ENCODE results near the gene ASTN2. TPM values are rescaled to one million over a fixed set of nuclear protein-coding genes. Genes with fewer than 3 reads are reported as not detected.

Gene ASTN2
- total RNA-seq, 5 donors from 2014 or later (not counting 1 experiment from before 2014, with no cell fraction given), result 3.7 to 4.8 (median 4.4) TPM

DNA sequence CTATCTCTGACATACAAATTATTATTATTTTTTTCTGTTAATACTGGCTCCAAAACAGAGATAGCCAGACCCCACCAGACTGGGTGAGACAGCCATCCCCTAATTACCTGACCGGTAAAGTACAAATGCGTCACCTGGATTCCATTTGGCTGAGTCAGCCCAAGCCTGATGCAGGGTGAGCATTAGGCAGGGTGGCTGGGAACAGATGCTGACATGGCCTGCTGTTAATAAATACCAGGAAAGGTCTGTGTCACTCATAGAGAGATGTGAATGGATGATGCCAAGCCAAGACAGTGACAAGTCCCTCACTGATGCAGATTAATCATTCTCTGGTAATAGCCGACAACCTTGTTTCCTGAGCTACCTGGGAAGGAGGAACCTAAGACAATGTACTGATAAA is 544.3 kb downstream of the ASTN2 start:
- Mint-ChIP-seq H3K36me3 (no peaks in the 10 kb centered on the region), H3K27me3 (peaks cover 0 to 6% of the 10 kb centered on the region in 2 donors), H3K4me1 (no peaks in the 10 kb centered on the region), H3K27ac (no peak overlapping the region), H3K9me3 (peaks cover 0 to 8% (median 6%) of the 10 kb centered on the region in 3 donors), H3K4me3 (no peak overlapping the region)
- DNase-seq (no peak), ATAC-seq (replicated peaks in 1 of 4) (no peak)
- H3K9me3 ChIP-seq, result no peaks in the 10 kb centered on the region
- H3K27ac ChIP-seq (ENCODE audit: low read length), result no peak overlapping the region
- ChIA-PET POLR2A (no interaction called here), CTCF (no interaction called here)
- no peak overlapping the region for H3K4me3 ChIP-seq (ENCODE audit: control insufficient read depth in 1 of 2, extremely low read depth in 1 of 2, low read length in 1 of 2)
- H3K36me3 ChIP-seq (ENCODE audit: control insufficient read depth in 2 of 2, extremely low read depth in 1 of 2, insufficient read depth in 1 of 2, low read length in 1 of 2), result no peaks in the 10 kb centered on the region
- WGBS (ENCODE audit: insufficient coverage), result 90% methylated on average over 1 of the region's 3 CpGs
- H3K27me3 ChIP-seq (replicated peaks in 1 of 2; ENCODE audit: control insufficient read depth in 2 of 2, extremely low read depth in 1 of 2, insufficient read depth in 2 of 2, low read length in 1 of 2), result peaks cover 0 to 2% of the 10 kb centered on the region in 2 experiments
- no peaks in the 10 kb centered on the region for H3K4me1 ChIP-seq (ENCODE audit: control insufficient read depth in 1 of 2, extremely low read depth in 1 of 2, insufficient read depth in 2 of 2, low read length in 2 of 2)

GRCh38 chr9:116868201-116868600 is 546.7 kb downstream of the ASTN2 start:
- 100% methylated on average over 1 of the region's 3 CpGs for whole genome bisulfite sequencing (ENCODE audit: insufficient coverage)
- Mint-ChIP-seq H3K27me3 (peaks cover 3 to 13% of the 10 kb centered on the region in 2 donors), H3K27ac (no peak overlapping the region), H3K4me3 (no peak overlapping the region), H3K9me3 (peaks cover 0 to 6% (median 4%) of the 10 kb centered on the region in 3 donors), H3K4me1 (no peaks in the 10 kb centered on the region), H3K36me3 (no peaks in the 10 kb centered on the region)
- Histone ChIP-seq H3K36me3 (ENCODE audit: control insufficient read depth in 2 of 2, extremely low read depth in 1 of 2, insufficient read depth in 1 of 2, low read length in 1 of 2) (no peaks in the 10 kb centered on the region), H3K4me1 (ENCODE audit: control insufficient read depth in 1 of 2, extremely low read depth in 1 of 2, insufficient read depth in 2 of 2, low read length in 2 of 2) (no peaks in the 10 kb centered on the region), H3K9me3 (no peaks in the 10 kb centered on the region), H3K4me3 (ENCODE audit: control insufficient read depth in 1 of 2, extremely low read depth in 1 of 2, low read length in 1 of 2) (no peak overlapping the region), H3K27me3 (replicated peaks in 1 of 2; ENCODE audit: control insufficient read depth in 2 of 2, extremely low read depth in 1 of 2, insufficient read depth in 2 of 2, low read length in 1 of 2) (peaks cover 0 to 2% of the 10 kb centered on the region in 2 experiments), H3K27ac (ENCODE audit: low read length) (no peak overlapping the region)
- ChIA-PET CTCF (no interaction called here), POLR2A (no interaction called here)
- ATAC-seq (replicated peaks in 1 of 4) (no peak), DNase-seq (no peak)

DNA sequence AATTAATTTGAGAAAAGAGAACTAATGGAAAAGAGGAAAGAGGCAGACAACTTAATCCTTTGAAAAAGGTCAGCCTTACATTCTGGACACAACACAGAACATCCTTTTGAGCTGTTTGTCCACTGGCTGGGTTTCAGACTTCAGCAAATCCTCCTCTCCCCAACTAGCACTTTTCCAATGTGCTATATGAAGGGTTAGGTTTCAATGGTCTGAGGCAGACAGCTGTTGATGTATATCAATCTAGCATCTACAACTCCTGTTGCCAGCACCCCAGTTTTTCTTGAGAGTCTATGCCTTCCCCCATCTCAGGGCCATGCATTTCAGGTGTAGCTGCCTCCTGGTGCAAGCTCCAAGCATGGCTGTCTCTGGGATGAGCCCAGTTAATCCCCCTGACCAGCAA is 553.5 kb downstream of the ASTN2 start:
- H3K9me3 Mint-ChIP-seq, result no peaks in the 10 kb centered on the region
- no peak overlapping the region for H3K27ac Mint-ChIP-seq
- no peak overlapping the region for H3K27ac ChIP-seq (ENCODE audit: low read length)
- no peaks in the 10 kb centered on the region for H3K9me3 ChIP-seq
- CTCF ChIA-PET, result interaction anchor here (0.6 to 0.7 kb wide), 3 partner anchors 301 to 1748 kb away, joined by 3 to 5 read pairs (median 4); no protein-coding TSS in a partner anchor
- no peak overlapping the region for H3K4me3 ChIP-seq (ENCODE audit: control insufficient read depth in 1 of 2, extremely low read depth in 1 of 2, low read length in 1 of 2)
- H3K36me3 Mint-ChIP-seq, result no peaks in the 10 kb centered on the region
- POLR2A ChIA-PET, result no interaction called here
- DNase-seq (no peak), ATAC-seq (replicated peaks in 1 of 4) (no peak)
- H3K4me1 ChIP-seq (ENCODE audit: control insufficient read depth in 1 of 2, extremely low read depth in 1 of 2, insufficient read depth in 2 of 2, low read length in 2 of 2), result no peaks in the 10 kb centered on the region
- H3K4me3 Mint-ChIP-seq, result no peak overlapping the region
- H3K27me3 Mint-ChIP-seq, result peaks cover 11 to 24% of the 10 kb centered on the region in 2 donors
- H3K36me3 ChIP-seq (ENCODE audit: control insufficient read depth in 2 of 2, extremely low read depth in 1 of 2, insufficient read depth in 1 of 2, low read length in 1 of 2), result no peaks in the 10 kb centered on the region
- no peaks in the 10 kb centered on the region for H3K27me3 ChIP-seq (replicated peaks in 1 of 2; ENCODE audit: control insufficient read depth in 2 of 2, extremely low read depth in 1 of 2, insufficient read depth in 2 of 2, low read length in 1 of 2)
- H3K4me1 Mint-ChIP-seq, result no peaks in the 10 kb centered on the region

GRCh38 chr9:116860509-116861120 is 554.2 kb downstream of the ASTN2 start:
- ATAC-seq (replicated peaks in 1 of 4) (no peak), DNase-seq (peak in 3 of 35 experiments; percentile 2 to 14 (median 2))
- Mint-ChIP-seq H3K4me1 (no peaks in the 10 kb centered on the region), H3K36me3 (no peaks in the 10 kb centered on the region), H3K9me3 (no peaks in the 10 kb centered on the region), H3K27ac (no peak overlapping the region), H3K4me3 (no peak overlapping the region), H3K27me3 (peaks cover 11 to 25% of the 10 kb centered on the region in 2 donors)
- Histone ChIP-seq H3K4me1 (ENCODE audit: control insufficient read depth in 1 of 2, extremely low read depth in 1 of 2, insufficient read depth in 2 of 2, low read length in 2 of 2) (no peaks in the 10 kb centered on the region), H3K9me3 (no peaks in the 10 kb centered on the region), H3K27ac (ENCODE audit: low read length) (no peak overlapping the region), H3K36me3 (ENCODE audit: control insufficient read depth in 2 of 2, extremely low read depth in 1 of 2, insufficient read depth in 1 of 2, low read length in 1 of 2) (no peaks in the 10 kb centered on the region), H3K4me3 (ENCODE audit: control insufficient read depth in 1 of 2, extremely low read depth in 1 of 2, low read length in 1 of 2) (no peak overlapping the region), H3K27me3 (replicated peaks in 1 of 2; ENCODE audit: control insufficient read depth in 2 of 2, extremely low read depth in 1 of 2, insufficient read depth in 2 of 2, low read length in 1 of 2) (no peaks in the 10 kb centered on the region)
- CTCF ChIA-PET, result interaction anchor here (0.8 to 0.9 kb wide), 2 partner anchors 14 to 123 kb away, joined by 3 to 5 read pairs; no protein-coding TSS in a partner anchor
- WGBS (ENCODE audit: insufficient coverage), result no CpG with 5 or more reads among the region's 3 CpGs
- POLR2A ChIA-PET, result no interaction called here

DNA sequence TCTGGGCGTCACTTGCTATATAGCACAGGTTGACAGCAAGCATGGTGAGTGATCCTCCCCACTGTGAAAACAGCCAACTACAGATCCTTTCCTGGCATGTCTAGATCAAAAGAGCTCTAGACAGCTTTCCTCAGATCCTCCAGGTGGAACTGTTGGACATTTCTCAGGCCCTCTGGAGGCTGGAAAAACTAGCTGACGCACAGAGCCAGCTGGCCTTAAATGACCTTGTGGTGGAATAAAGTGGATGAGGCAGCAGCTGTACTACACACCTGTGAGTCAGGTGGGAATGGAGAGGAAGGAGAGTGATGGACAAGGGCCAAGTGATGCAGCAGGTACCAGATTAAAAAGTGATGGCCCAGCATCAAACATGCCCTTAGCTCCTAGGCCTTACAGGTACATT is 555.1 kb downstream of the ASTN2 start:
- H3K4me1 Mint-ChIP-seq, result no peaks in the 10 kb centered on the region
- Histone ChIP-seq H3K4me1 (ENCODE audit: control insufficient read depth in 1 of 2, extremely low read depth in 1 of 2, insufficient read depth in 2 of 2, low read length in 2 of 2) (no peaks in the 10 kb centered on the region), H3K4me3 (ENCODE audit: control insufficient read depth in 1 of 2, extremely low read depth in 1 of 2, low read length in 1 of 2) (no peak overlapping the region), H3K36me3 (ENCODE audit: control insufficient read depth in 2 of 2, extremely low read depth in 1 of 2, insufficient read depth in 1 of 2, low read length in 1 of 2) (no peaks in the 10 kb centered on the region), H3K27ac (ENCODE audit: low read length) (no peak overlapping the region), H3K9me3 (no peaks in the 10 kb centered on the region), H3K27me3 (replicated peaks in 1 of 2; ENCODE audit: control insufficient read depth in 2 of 2, extremely low read depth in 1 of 2, insufficient read depth in 2 of 2, low read length in 1 of 2) (no peaks in the 10 kb centered on the region)
- POLR2A ChIA-PET, result no interaction called here
- H3K27ac Mint-ChIP-seq, result no peak overlapping the region
- DNase-seq (no peak), ATAC-seq (replicated peaks in 1 of 4) (no peak)
- H3K36me3 Mint-ChIP-seq, result no peaks in the 10 kb centered on the region
- no peak overlapping the region for H3K4me3 Mint-ChIP-seq
- H3K9me3 Mint-ChIP-seq, result no peaks in the 10 kb centered on the region
- CTCF ChIA-PET, result interaction anchor here in 1 of 2 donors (0.5 to 0.8 kb wide), 2 partner anchors 13 to 97 kb away, joined by 3 to 5 read pairs; no protein-coding TSS in a partner anchor
- WGBS (ENCODE audit: insufficient coverage), result no CpG with 5 or more reads among the region's 2 CpGs
- H3K27me3 Mint-ChIP-seq, result peaks cover 11 to 25% of the 10 kb centered on the region in 2 donors

DNA sequence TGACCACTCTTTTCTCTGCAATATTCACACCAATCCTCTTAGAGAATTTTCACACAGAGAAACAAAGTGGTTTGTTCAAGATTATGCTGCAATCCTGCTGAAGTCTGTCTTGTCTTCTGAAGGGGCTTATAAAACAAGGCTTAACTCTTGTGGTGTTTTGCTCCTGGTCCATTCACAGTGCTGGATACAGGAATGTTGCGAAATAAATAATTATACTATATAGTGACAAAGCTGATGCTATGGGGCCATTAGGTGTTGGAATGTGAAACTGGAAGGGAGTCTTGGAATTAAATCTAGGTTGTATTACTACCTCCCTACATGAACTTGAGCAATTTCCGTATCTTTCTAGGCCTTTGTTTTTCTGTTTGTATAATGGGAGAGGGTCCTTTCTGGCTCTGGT is 557.5 kb downstream of the ASTN2 start:
- H3K4me3 Mint-ChIP-seq, result no peak overlapping the region
- CTCF ChIA-PET, result no interaction called here
- no peaks in the 10 kb centered on the region for H3K9me3 Mint-ChIP-seq
- H3K27me3 Mint-ChIP-seq, result peaks cover 5 to 16% of the 10 kb centered on the region in 2 donors
- no peaks in the 10 kb centered on the region for H3K27me3 ChIP-seq (replicated peaks in 1 of 2; ENCODE audit: control insufficient read depth in 2 of 2, extremely low read depth in 1 of 2, insufficient read depth in 2 of 2, low read length in 1 of 2)
- no peaks in the 10 kb centered on the region for H3K9me3 ChIP-seq
- no peaks in the 10 kb centered on the region for H3K4me1 ChIP-seq (ENCODE audit: control insufficient read depth in 1 of 2, extremely low read depth in 1 of 2, insufficient read depth in 2 of 2, low read length in 2 of 2)
- ATAC-seq (replicated peaks in 1 of 4), result no peak
- H3K4me1 Mint-ChIP-seq, result no peaks in the 10 kb centered on the region
- no peaks in the 10 kb centered on the region for H3K36me3 Mint-ChIP-seq
- no peaks in the 10 kb centered on the region for H3K36me3 ChIP-seq (ENCODE audit: control insufficient read depth in 2 of 2, extremely low read depth in 1 of 2, insufficient read depth in 1 of 2, low read length in 1 of 2)
- POLR2A ChIA-PET, result no interaction called here
- H3K27ac ChIP-seq (ENCODE audit: low read length), result no peak overlapping the region
- H3K4me3 ChIP-seq (ENCODE audit: control insufficient read depth in 1 of 2, extremely low read depth in 1 of 2, low read length in 1 of 2), result no peak overlapping the region
- no peak overlapping the region for H3K27ac Mint-ChIP-seq
- no peak for DNase-seq
- WGBS (ENCODE audit: insufficient coverage), result no CpG with 5 or more reads among the region's 2 CpGs
